ENCODE results near the gene DAPK3.

The DAPK3 gene

GRCh38 chr19:3923912-3924311, 47.0 kb downstream of the DAPK3 start:
- Histone ChIP-seq H3K4me3 (ENCODE audit: low read depth, low read length, poor library complexity, severe bottlenecking) (no peak overlapping the region), H3K36me3 (ENCODE audit: insufficient read depth, low read length) (no peaks in the 10 kb centered on the region; the same call in 1 of the 2 replicates), H3K9me3 (ENCODE audit: low read length) (0 out of 2 replicates have a peak, but pooled peaks cover 3% of the 10 kb centered on the region), H3K4me1 (ENCODE audit: insufficient read depth, low read length, severe bottlenecking) (no peaks in the 10 kb centered on the region), H3F3A (ENCODE audit: insufficient read depth, low read length) (no peaks in the 10 kb centered on the region), H3K79me2 (ENCODE audit: insufficient read depth, low read length) (no peaks in the 10 kb centered on the region), H3K4me2 (ENCODE audit: low read length) (no peak overlapping the region), H2AFZ (ENCODE audit: low read length) (no peak overlapping the region), H4K20me1 (ENCODE audit: insufficient read depth, low read length) (no peaks in the 10 kb centered on the region), H3K9ac (ENCODE audit: low read length) (no peak overlapping the region), H3K27me3 (ENCODE audit: insufficient read depth, low read length) (no peaks in the 10 kb centered on the region), H3K27ac (ENCODE audit: low read depth, low read length, poor library complexity, severe bottlenecking) (no peak overlapping the region), H3K9me2 (ENCODE audit: low read depth, low read length) (no peaks in the 10 kb centered on the region)
- TF ChIP-seq EZH2 (IDR thresholded peaks at IDR 0.05; ENCODE audit: borderline replicate concordance, low read length) (no peak), CTCF (IDR thresholded peaks at IDR 0.05; ENCODE audit: low read length) (no peak)

GRCh38 chr19:3923096-3923758, 47.7 kb downstream of the DAPK3 start:
- 0 out of 2 replicates have a peak, but pooled peaks cover 3% of the 10 kb centered on the region for H3K9me3 ChIP-seq (ENCODE audit: low read length)
- H3K79me2 ChIP-seq (ENCODE audit: insufficient read depth, low read length), result no peaks in the 10 kb centered on the region
- H3K4me1 ChIP-seq (ENCODE audit: insufficient read depth, low read length, severe bottlenecking), result no peaks in the 10 kb centered on the region
- H3K27ac ChIP-seq (ENCODE audit: low read depth, low read length, poor library complexity, severe bottlenecking), result no peak overlapping the region
- H3K9ac ChIP-seq (ENCODE audit: low read length), result no peak overlapping the region
- H3K9me2 ChIP-seq (ENCODE audit: low read depth, low read length), result no peaks in the 10 kb centered on the region
- no peaks in the 10 kb centered on the region; the same call in 1 of the 2 replicates for H3K36me3 ChIP-seq (ENCODE audit: insufficient read depth, low read length)
- no peak overlapping the region for H3K4me2 ChIP-seq (ENCODE audit: low read length)
- H3K4me3 ChIP-seq (ENCODE audit: low read depth, low read length, poor library complexity, severe bottlenecking), result no peak overlapping the region
- H4K20me1 ChIP-seq (ENCODE audit: insufficient read depth, low read length), result no peaks in the 10 kb centered on the region
- H2AFZ ChIP-seq (ENCODE audit: low read length), result no peak overlapping the region
- no peaks in the 10 kb centered on the region; the same call in 1 of the 2 replicates for H3K27me3 ChIP-seq (ENCODE audit: insufficient read depth, low read length)
- no peaks in the 10 kb centered on the region for H3F3A ChIP-seq (ENCODE audit: insufficient read depth, low read length)
- no peak for TF ChIP-seq CTCF (IDR thresholded peaks at IDR 0.05; ENCODE audit: low read length)
- no peak for TF ChIP-seq EZH2 (IDR thresholded peaks at IDR 0.05; ENCODE audit: borderline replicate concordance, low read length)

GRCh38 chr19:3919793-3920192, 51.1 kb downstream of the DAPK3 start:
- Histone ChIP-seq H3K36me3 (ENCODE audit: insufficient read depth, low read length) (no peaks in the 10 kb centered on the region; the same call in 1 of the 2 replicates), H3F3A (ENCODE audit: insufficient read depth, low read length) (no peaks in the 10 kb centered on the region), H3K4me1 (ENCODE audit: insufficient read depth, low read length, severe bottlenecking) (no peaks in the 10 kb centered on the region), H3K27me3 (ENCODE audit: insufficient read depth, low read length) (no peaks in the 10 kb centered on the region; the same call in 1 of the 2 replicates), H4K20me1 (ENCODE audit: insufficient read depth, low read length) (no peaks in the 10 kb centered on the region), H3K9me2 (ENCODE audit: low read depth, low read length) (no peaks in the 10 kb centered on the region), H2AFZ (ENCODE audit: low read length) (no peak overlapping the region), H3K4me2 (ENCODE audit: low read length) (no peak overlapping the region), H3K4me3 (ENCODE audit: low read depth, low read length, poor library complexity, severe bottlenecking) (no peak overlapping the region), H3K79me2 (ENCODE audit: insufficient read depth, low read length) (no peaks in the 10 kb centered on the region), H3K9ac (ENCODE audit: low read length) (no peak overlapping the region), H3K27ac (ENCODE audit: low read depth, low read length, poor library complexity, severe bottlenecking) (no peak overlapping the region), H3K9me3 (ENCODE audit: low read length) (0 out of 2 replicates have a peak, but pooled peaks cover 3% of the 10 kb centered on the region)
- TF ChIP-seq CTCF (IDR thresholded peaks at IDR 0.05; ENCODE audit: low read length) (no peak), EZH2 (IDR thresholded peaks at IDR 0.05; ENCODE audit: borderline replicate concordance, low read length) (no peak)

Data from OCI-LY1 (cell line).